ENCODE data around the gene TMEM259. TPM values are rescaled to one million over a fixed set of nuclear protein-coding genes. Genes with fewer than 3 reads are reported as not detected.
A peak's percentile ranks its signal among the peaks of the same experiment; 100 is the strongest.

The TMEM259 gene
- total RNA-seq, 1 donor from 2014 or later, result 120 TPM

- DNase-seq (ENCODE audit: low spot score), result no peak
- Mint-ChIP-seq H3K36me3 (ENCODE audit: low read depth) (no peaks in the 10 kb centered on the region), H3K4me1 (ENCODE audit: low read depth) (peaks cover 13% of the 10 kb centered on the region), H3K9me3 (ENCODE audit: low read depth) (no peaks in the 10 kb centered on the region), H3K4me3 (ENCODE audit: unreplicated experiment) (no peak overlapping the region), H3K27me3 (ENCODE audit: low read depth) (no peaks in the 10 kb centered on the region), H3K27ac (ENCODE audit: unreplicated experiment) (no peak overlapping the region)
- no peak for TF ChIP-seq CTCF (IDR thresholded peaks at IDR 0.05)
Measured at GRCh38 chr19:1045247-1045603, 24.3 kb upstream of the TMEM259 start.

- H3K27me3 Mint-ChIP-seq (ENCODE audit: low read depth), result no peaks in the 10 kb centered on the region
- H3K4me1 Mint-ChIP-seq (ENCODE audit: low read depth), result peaks cover 36% of the 10 kb centered on the region
- no peak for TF ChIP-seq CTCF (IDR thresholded peaks at IDR 0.05)
- no peak overlapping the region for H3K4me3 Mint-ChIP-seq (ENCODE audit: unreplicated experiment)
- peaks cover 4% of the 10 kb centered on the region for H3K36me3 Mint-ChIP-seq (ENCODE audit: low read depth)
- H3K27ac Mint-ChIP-seq (ENCODE audit: unreplicated experiment), result no peak overlapping the region
- no peaks in the 10 kb centered on the region for H3K9me3 Mint-ChIP-seq (ENCODE audit: low read depth)
- no peak for DNase-seq (ENCODE audit: low spot score)
Measured at GRCh38 chr19:1042689-1043511, 22.0 kb upstream of the TMEM259 start.

- no peak for TF ChIP-seq CTCF (IDR thresholded peaks at IDR 0.05)
- H3K27me3 Mint-ChIP-seq (ENCODE audit: low read depth), result no peaks in the 10 kb centered on the region
- H3K27ac Mint-ChIP-seq (ENCODE audit: unreplicated experiment), result no peak overlapping the region
- no peak for DNase-seq (ENCODE audit: low spot score)
- H3K9me3 Mint-ChIP-seq (ENCODE audit: low read depth), result no peaks in the 10 kb centered on the region
- H3K4me3 Mint-ChIP-seq (ENCODE audit: unreplicated experiment), result no peak overlapping the region
- peaks cover 42% of the 10 kb centered on the region for H3K4me1 Mint-ChIP-seq (ENCODE audit: low read depth)
- H3K36me3 Mint-ChIP-seq (ENCODE audit: low read depth), result peaks cover 9% of the 10 kb centered on the region
Measured at GRCh38 chr19:1041835-1042685, 21.1 kb upstream of the TMEM259 start.

- Mint-ChIP-seq H3K4me3 (ENCODE audit: unreplicated experiment) (peak overlapping the region; percentile 85), H3K27me3 (ENCODE audit: low read depth) (no peaks in the 10 kb centered on the region), H3K9me3 (ENCODE audit: low read depth) (no peaks in the 10 kb centered on the region), H3K36me3 (ENCODE audit: low read depth) (peaks cover 11% of the 10 kb centered on the region), H3K27ac (ENCODE audit: unreplicated experiment) (peak overlapping the region; percentile 51), H3K4me1 (ENCODE audit: low read depth) (peaks cover 45% of the 10 kb centered on the region)
- DNase-seq (ENCODE audit: low spot score), result no peak
- TF ChIP-seq CTCF (IDR thresholded peaks at IDR 0.05), result no peak
Measured at GRCh38 chr19:1041272-1041834, 20.4 kb upstream of the TMEM259 start.

Measured in chondrocyte (in vitro differentiated cells).